ENCODE data around the gene CMKLR1.

DNA sequence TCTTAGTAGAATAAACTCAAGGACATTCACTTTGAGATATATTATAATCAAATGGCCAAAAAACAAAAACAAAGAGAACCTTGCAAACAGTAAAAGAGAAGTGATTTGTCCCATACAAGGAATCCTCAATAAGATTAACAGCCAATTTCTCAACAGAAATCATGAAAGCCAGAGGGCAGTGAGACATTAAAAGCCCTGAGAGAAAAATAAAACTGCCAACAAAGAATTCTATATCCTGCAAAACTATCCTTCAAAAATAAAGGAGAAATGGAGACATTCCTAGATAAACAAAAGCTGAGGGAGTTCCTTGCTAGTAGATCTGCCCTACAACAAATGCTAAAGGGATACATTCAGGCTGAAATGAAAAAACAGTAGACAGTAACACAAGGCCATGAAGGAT, 78.1 kb downstream of the CMKLR1 start:
- TF ChIP-seq POLR2A (IDR thresholded peaks at IDR 0.05) (no peak), EP300 (IDR thresholded peaks at IDR 0.05) (no peak)
- TF ChIP-seq, protein P1, sequence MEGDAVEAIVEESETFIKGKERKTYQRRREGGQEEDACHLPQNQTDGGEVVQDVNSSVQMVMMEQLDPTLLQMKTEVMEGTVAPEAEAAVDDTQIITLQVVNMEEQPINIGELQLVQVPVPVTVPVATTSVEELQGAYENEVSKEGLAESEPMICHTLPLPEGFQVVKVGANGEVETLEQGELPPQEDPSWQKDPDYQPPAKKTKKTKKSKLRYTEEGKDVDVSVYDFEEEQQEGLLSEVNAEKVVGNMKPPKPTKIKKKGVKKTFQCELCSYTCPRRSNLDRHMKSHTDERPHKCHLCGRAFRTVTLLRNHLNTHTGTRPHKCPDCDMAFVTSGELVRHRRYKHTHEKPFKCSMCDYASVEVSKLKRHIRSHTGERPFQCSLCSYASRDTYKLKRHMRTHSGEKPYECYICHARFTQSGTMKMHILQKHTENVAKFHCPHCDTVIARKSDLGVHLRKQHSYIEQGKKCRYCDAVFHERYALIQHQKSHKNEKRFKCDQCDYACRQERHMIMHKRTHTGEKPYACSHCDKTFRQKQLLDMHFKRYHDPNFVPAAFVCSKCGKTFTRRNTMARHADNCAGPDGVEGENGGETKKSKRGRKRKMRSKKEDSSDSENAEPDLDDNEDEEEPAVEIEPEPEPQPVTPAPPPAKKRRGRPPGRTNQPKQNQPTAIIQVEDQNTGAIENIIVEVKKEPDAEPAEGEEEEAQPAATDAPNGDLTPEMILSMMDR (IDR thresholded peaks at IDR 0.05): no peak
